Adrenal gland (tissue), 12 donors: ENCODE results near the gene KLF4. TPM values are rescaled to one million over a fixed set of nuclear protein-coding genes. Genes with fewer than 3 reads are reported as not detected.

Experiments
- DNase-seq, 7 donors: peaks; one replicate each; pipeline ENCODE4 v3.0.0-alpha.2; 2019 to 2020
- H3K27ac ChIP-seq, 5 donors: fragments of 200-600 bp; sonication (generic) in 4 of 5; 1 replicate in 3 of 5; 2 replicates in 2 of 5; pipeline versions ENCODE4 v1.5.1 to v1.8.0; 2016 to 2020; ENCODE audit warnings: mild to moderate bottlenecking in 1 of 5
- H3K27me3 ChIP-seq: fragments of 200-600 bp; 2 replicates; pipeline ENCODE4 v1.8.0; 2021
- H3K36me3 ChIP-seq, 2 donors: fragments of 200-600 bp; replicated peaks in 1 of 2; 1 replicate in 1 of 2; 2 replicates in 1 of 2; pipeline versions ENCODE4 v1.5.1 to v1.8.0; 2018 to 2022
- H3K4me1 ChIP-seq, 2 donors: fragments of 200-600 bp; replicated peaks in 1 of 2; 1 replicate in 1 of 2; 2 replicates in 1 of 2; pipeline versions ENCODE4 v1.5.1 to v1.8.0; 2018 to 2021
- H3K4me3 ChIP-seq, 4 donors: fragments of 200-600 bp; sonication (generic) in 3 of 4; one replicate each; pipeline ENCODE4 v1.5.1; 2016 to 2018
- H3K9me3 ChIP-seq, 3 donors: fragments of 200-600 bp; sonication (generic) in 1 of 3; replicated peaks in 1 of 3; 1 replicate in 2 of 3; 2 replicates in 1 of 3; pipeline versions ENCODE4 v1.5.1 to v1.8.0; 2016 to 2021
- CTCF ChIP-seq, 6 experiments: fragments of 450-650 bp in 4 of 6; fragments of 200-600 bp in 2 of 6; sonication (generic) in 1 of 6; IDR thresholded peaks; 1 replicate in 5 of 6; 2 replicates in 1 of 6; pipeline versions ENCODE4 v1.5.1 to v1.8.0; 2016 to 2021; ENCODE audit warnings: antibody characterized with exemption in 6 of 6, mild to moderate bottlenecking in 2 of 6, moderate library complexity in 1 of 6
- POLR2A ChIP-seq, 2 donors: fragments of 450-650 bp; IDR thresholded peaks; one replicate each; pipeline ENCODE4 v1.6.1; 2017; ENCODE audit warnings: antibody characterized with exemption in 2 of 2, mild to moderate bottlenecking in 2 of 2, moderate library complexity in 1 of 2
- WGBS, 4 donors: extraction: QIAGEN DNeasy Blood & Tissue Kit in 2 of 4; methylation state at CpG; one replicate each; pipeline versions ENCODE4 v1.1.5 to v1.1.7; 2013 to 2017; 5-methylcytosine and 5-hydroxymethylcytosine counted together
- intact Hi-C, 2 donors: fragments of 100-400 bp; cut with DNase I; formaldehyde crosslinking; loops; one replicate each; pipeline versions ENCODE4 v1.14.1 to v1.15.0; 2022 to 2023
- polyA plus RNA-seq, 3 donors: library from polyadenylated mRNA; stranded (reverse); fragments of 200-250 nt in 2 of 3; fragments of 350-450 nt in 1 of 3; fragmentation: Illumina TruSeq in 1 of 3; extraction: RNeasy Lipid Tissue Mini Kit (QIAGEN cat#74804) in 1 of 3; gene quantifications; one replicate each; pipeline ENCODE4 v1.2.3, GENCODE V29; 2013 to 2014
- total RNA-seq, 9 donors: library from RNA; depleted of rRNA in 4 of 9; stranded (reverse); fragments of >200 nt in 4 of 9; fragments of 120-200 nt in 1 of 9; fragmentation: NEBNext Ultra II Directional in 1 of 9; extraction: Animal tissue kit (Norgen Biotek cat#: 25700) in 1 of 9; gene quantifications; one replicate each; pipeline versions ENCODE4 v1.1.0 to v1.2.4, GENCODE V29; 2013 to 2023
- donor health status: healthy with polysubstance abuse.
- donor health status: Bipolar disorder and iron deficiency.
- donor health status: DM: yes; HTN: yes; CAD: no.
- donor health status: DM: no; HTN: no; CAD: no.
- donor health status: DM: no; HTN: no; CAD: no.
- donor health status: DM: yes; HTN: yes; CAD: no.

The KLF4 gene
- total and polyA plus RNA-seq, 12 donors = 3.3 to 58.3 (median 14.8) TPM

GRCh38 chr9:107489144-107489673 is 360 bp downstream of the KLF4 start:
- Histone ChIP-seq H3K9me3 (no peaks in the 10 kb centered on the region), H3K27me3 (no peaks in the 10 kb centered on the region), H3K36me3 (no peaks in the 10 kb centered on the region), H3K4me3 (peak overlapping the region in 3 of 4 donors; percentile 2 to 84 (median 46)), H3K4me1 (peaks cover 9 to 34% of the 10 kb centered on the region in 2 donors), H3K27ac (peak overlapping the region in 4 of 5 donors; percentile 28 to 97 (median 90))
- intact Hi-C loops = loop anchor here (5.0 to 10.0 kb wide), 6 partner anchors 143 to 1078 kb away; no protein-coding TSS in a partner anchor
- DNase-seq = peak in 2 of 7 donors; percentile 47 to 58
- WGBS, 4 donors = 0 to 1% (median 0%) methylated on average over 13 to 46 of the region's 46 CpGs
- TF ChIP-seq CTCF (IDR thresholded peaks at IDR 0.05) (no peak), POLR2A (IDR thresholded peaks at IDR 0.05) (no peak)

- intact Hi-C loops = loop anchor here (5.0 to 10.0 kb wide), 6 partner anchors 144 to 1079 kb away; no protein-coding TSS in a partner anchor
- Histone ChIP-seq H3K9me3 (no peaks in the 10 kb centered on the region), H3K27me3 (no peaks in the 10 kb centered on the region), H3K4me1 (peaks cover 9 to 34% of the 10 kb centered on the region in 2 donors), H3K27ac (peak overlapping the region in 3 of 5 donors; percentile 86 to 97 (median 94)), H3K4me3 (peak overlapping the region in 3 of 4 donors; percentile 26 to 84 (median 46)), H3K36me3 (no peaks in the 10 kb centered on the region)
- peak; percentile 72 to 85 (median 78) for DNase-seq
- 0 to 4% (median 1%) methylated on average over 5 to 80 of the region's 80 CpGs; no CpG with 5 or more reads in 1 of the 4 donors for WGBS, 4 donors
- TF ChIP-seq CTCF (IDR thresholded peaks at IDR 0.05) (peak in 1 of 6 experiments; percentile 2), POLR2A (IDR thresholded peaks at IDR 0.05) (peak; percentile 38 to 77)
Measured at GRCh38 chr9:107488375-107489143, 1.0 kb downstream of the KLF4 start.

GRCh38 chr9:107487521-107488374 is 1.8 kb downstream of the KLF4 start:
- WGBS, 4 donors = 21 to 49% (median 27%) methylated on average over 23 to 91 of the region's 91 CpGs
- intact Hi-C loops = loop anchor here (5.0 to 10.0 kb wide), 6 partner anchors 145 to 1080 kb away; no protein-coding TSS in a partner anchor

More at GRCh38 chr9:107487521-107488374, 1.8 kb downstream of the KLF4 start:
- TF ChIP-seq CTCF (IDR thresholded peaks at IDR 0.05) (peak in 2 of 6 experiments; percentile 24 to 41), POLR2A (IDR thresholded peaks at IDR 0.05) (no peak)
- H3K27ac ChIP-seq = peak overlapping the region in 3 of 5 donors; percentile 86 to 97 (median 94)
- H3K4me1 ChIP-seq = peaks cover 9 to 34% of the 10 kb centered on the region in 2 donors
- DNase-seq = peak in 6 of 7 donors; percentile 37 to 59 (median 45)
- peak overlapping the region in 2 of 4 donors; percentile 46 to 84 for H3K4me3 ChIP-seq
- no peaks in the 10 kb centered on the region for H3K36me3 ChIP-seq
- H3K27me3 ChIP-seq = no peaks in the 10 kb centered on the region
- H3K9me3 ChIP-seq = no peaks in the 10 kb centered on the region
